ENCODE results near the gene ENOX2.

The ENOX2 gene

GRCh38 chrX:130851569-130851968, 51.4 kb downstream of the ENOX2 start:
- H3K9me3 Mint-ChIP-seq = no peaks in the 10 kb centered on the region
- H3K4me3 Mint-ChIP-seq = no peak overlapping the region
- peaks cover 11% of the 10 kb centered on the region for H3K4me1 Mint-ChIP-seq
- no peak overlapping the region for H3K27ac Mint-ChIP-seq
- H3K36me3 Mint-ChIP-seq = peaks cover 13% of the 10 kb centered on the region
- no peaks in the 10 kb centered on the region for H3K27me3 Mint-ChIP-seq
- ATAC-seq = no peak

- peaks cover 3% of the 10 kb centered on the region for H3K9me3 Mint-ChIP-seq
- ATAC-seq = no peak
- H3K27ac Mint-ChIP-seq = no peak overlapping the region
- peaks cover 11% of the 10 kb centered on the region for H3K4me1 Mint-ChIP-seq
- no peaks in the 10 kb centered on the region for H3K27me3 Mint-ChIP-seq
- H3K36me3 Mint-ChIP-seq = no peaks in the 10 kb centered on the region
- no peak overlapping the region for H3K4me3 Mint-ChIP-seq
Measured at GRCh38 chrX:130848763-130849162, 54.2 kb downstream of the ENOX2 start.

- H3K9me3 Mint-ChIP-seq = peaks cover 3% of the 10 kb centered on the region
- ATAC-seq = no peak
- H3K4me3 Mint-ChIP-seq = no peak overlapping the region
- H3K27me3 Mint-ChIP-seq = no peaks in the 10 kb centered on the region
- H3K36me3 Mint-ChIP-seq = no peaks in the 10 kb centered on the region
- peaks cover 11% of the 10 kb centered on the region for H3K4me1 Mint-ChIP-seq
- no peak overlapping the region for H3K27ac Mint-ChIP-seq
Measured at GRCh38 chrX:130846746-130847145, 56.3 kb downstream of the ENOX2 start.

- no peaks in the 10 kb centered on the region for H3K36me3 Mint-ChIP-seq
- H3K27ac Mint-ChIP-seq = no peak overlapping the region
- ATAC-seq = no peak
Measured at GRCh38 chrX:130841776-130842175, 61.2 kb downstream of the ENOX2 start.

GRCh38 chrX:130840345-130840744, 62.7 kb downstream of the ENOX2 start:
- Mint-ChIP-seq H3K9me3 (peaks cover 3% of the 10 kb centered on the region), H3K36me3 (no peaks in the 10 kb centered on the region), H3K27ac (no peak overlapping the region), H3K4me3 (no peak overlapping the region), H3K27me3 (no peaks in the 10 kb centered on the region), H3K4me1 (no peaks in the 10 kb centered on the region)
- no peak for ATAC-seq

More at GRCh38 chrX:130841776-130842175, 61.2 kb downstream of the ENOX2 start:
- Mint-ChIP-seq H3K4me3 (no peak overlapping the region), H3K4me1 (no peaks in the 10 kb centered on the region), H3K27me3 (no peaks in the 10 kb centered on the region), H3K9me3 (peaks cover 3% of the 10 kb centered on the region)

GRCh38 chrX:130836447-130836846, 66.6 kb downstream of the ENOX2 start:
- peaks cover 26% of the 10 kb centered on the region for H3K4me1 Mint-ChIP-seq
- no peaks in the 10 kb centered on the region for H3K27me3 Mint-ChIP-seq
- H3K27ac Mint-ChIP-seq = peak overlapping the region; percentile 30
- no peak overlapping the region for H3K4me3 Mint-ChIP-seq
- H3K9me3 Mint-ChIP-seq = no peaks in the 10 kb centered on the region
- no peaks in the 10 kb centered on the region for H3K36me3 Mint-ChIP-seq
- ATAC-seq = no peak

GRCh38 chrX:130834830-130835229, 68.2 kb downstream of the ENOX2 start:
- Mint-ChIP-seq H3K4me1 (peaks cover 42% of the 10 kb centered on the region), H3K4me3 (no peak overlapping the region), H3K9me3 (no peaks in the 10 kb centered on the region), H3K27me3 (no peaks in the 10 kb centered on the region), H3K36me3 (no peaks in the 10 kb centered on the region), H3K27ac (no peak overlapping the region)
- no peak for ATAC-seq

- Mint-ChIP-seq H3K36me3 (no peaks in the 10 kb centered on the region), H3K4me1 (peaks cover 42% of the 10 kb centered on the region), H3K27me3 (no peaks in the 10 kb centered on the region), H3K9me3 (no peaks in the 10 kb centered on the region), H3K27ac (peak overlapping the region; percentile 66), H3K4me3 (no peak overlapping the region)
- ATAC-seq = no peak
Measured at GRCh38 chrX:130834149-130834548, 68.9 kb downstream of the ENOX2 start.

GRCh38 chrX:130831347-130831722, 71.7 kb downstream of the ENOX2 start:
- no peak overlapping the region for H3K4me3 Mint-ChIP-seq
- no peak overlapping the region for H3K27ac Mint-ChIP-seq
- no peaks in the 10 kb centered on the region for H3K9me3 Mint-ChIP-seq
- peaks cover 5% of the 10 kb centered on the region for H3K36me3 Mint-ChIP-seq
- peaks cover 42% of the 10 kb centered on the region for H3K4me1 Mint-ChIP-seq
- H3K27me3 Mint-ChIP-seq = no peaks in the 10 kb centered on the region
- no peak for ATAC-seq

- Mint-ChIP-seq H3K36me3 (peaks cover 5% of the 10 kb centered on the region), H3K4me3 (no peak overlapping the region), H3K27me3 (no peaks in the 10 kb centered on the region), H3K9me3 (no peaks in the 10 kb centered on the region), H3K4me1 (peaks cover 42% of the 10 kb centered on the region), H3K27ac (no peak overlapping the region)
- ATAC-seq = no peak
Measured at GRCh38 chrX:130830599-130831346, 72.2 kb downstream of the ENOX2 start.

GRCh38 chrX:130829526-130830515, 73.2 kb downstream of the ENOX2 start:
- Mint-ChIP-seq H3K9me3 (no peaks in the 10 kb centered on the region), H3K4me1 (peaks cover 42% of the 10 kb centered on the region), H3K4me3 (no peak overlapping the region), H3K27ac (no peak overlapping the region), H3K36me3 (peaks cover 5% of the 10 kb centered on the region), H3K27me3 (no peaks in the 10 kb centered on the region)
- ATAC-seq = no peak

- no peak overlapping the region for H3K4me3 Mint-ChIP-seq
Measured at GRCh38 chrX:130828641-130829040, 74.4 kb downstream of the ENOX2 start.

GRCh38 chrX:130827648-130828047, 75.4 kb downstream of the ENOX2 start:
- no peak overlapping the region for H3K4me3 Mint-ChIP-seq
- no peaks in the 10 kb centered on the region for H3K9me3 Mint-ChIP-seq
- peaks cover 27% of the 10 kb centered on the region for H3K4me1 Mint-ChIP-seq
- H3K27me3 Mint-ChIP-seq = no peaks in the 10 kb centered on the region
- no peak overlapping the region for H3K27ac Mint-ChIP-seq
- peaks cover 5% of the 10 kb centered on the region for H3K36me3 Mint-ChIP-seq
- ATAC-seq = no peak

More at GRCh38 chrX:130828641-130829040, 74.4 kb downstream of the ENOX2 start:
- Mint-ChIP-seq H3K9me3 (no peaks in the 10 kb centered on the region), H3K27me3 (no peaks in the 10 kb centered on the region), H3K27ac (no peak overlapping the region), H3K36me3 (peaks cover 5% of the 10 kb centered on the region), H3K4me1 (peaks cover 35% of the 10 kb centered on the region)
- ATAC-seq = no peak

- H3K4me1 Mint-ChIP-seq = peaks cover 13% of the 10 kb centered on the region
- H3K27me3 Mint-ChIP-seq = no peaks in the 10 kb centered on the region
- no peaks in the 10 kb centered on the region for H3K9me3 Mint-ChIP-seq
- H3K36me3 Mint-ChIP-seq = peaks cover 5% of the 10 kb centered on the region
- no peak for ATAC-seq
- no peak overlapping the region for H3K4me3 Mint-ChIP-seq
- H3K27ac Mint-ChIP-seq = no peak overlapping the region
Measured at GRCh38 chrX:130826249-130826648, 76.8 kb downstream of the ENOX2 start.

GRCh38 chrX:130825525-130825924, 77.5 kb downstream of the ENOX2 start:
- Mint-ChIP-seq H3K36me3 (peaks cover 5% of the 10 kb centered on the region), H3K9me3 (no peaks in the 10 kb centered on the region), H3K27ac (no peak overlapping the region), H3K4me3 (no peak overlapping the region), H3K27me3 (no peaks in the 10 kb centered on the region), H3K4me1 (peaks cover 6% of the 10 kb centered on the region)
- ATAC-seq = no peak
